ENCODE data around the gene TIAM2.
"Not testable (repeated sequence)": the region's sequence is repeated elsewhere in the genome, so short reads cannot be mapped to it uniquely, and the experiment has no call there.

The TIAM2 gene

DNA sequence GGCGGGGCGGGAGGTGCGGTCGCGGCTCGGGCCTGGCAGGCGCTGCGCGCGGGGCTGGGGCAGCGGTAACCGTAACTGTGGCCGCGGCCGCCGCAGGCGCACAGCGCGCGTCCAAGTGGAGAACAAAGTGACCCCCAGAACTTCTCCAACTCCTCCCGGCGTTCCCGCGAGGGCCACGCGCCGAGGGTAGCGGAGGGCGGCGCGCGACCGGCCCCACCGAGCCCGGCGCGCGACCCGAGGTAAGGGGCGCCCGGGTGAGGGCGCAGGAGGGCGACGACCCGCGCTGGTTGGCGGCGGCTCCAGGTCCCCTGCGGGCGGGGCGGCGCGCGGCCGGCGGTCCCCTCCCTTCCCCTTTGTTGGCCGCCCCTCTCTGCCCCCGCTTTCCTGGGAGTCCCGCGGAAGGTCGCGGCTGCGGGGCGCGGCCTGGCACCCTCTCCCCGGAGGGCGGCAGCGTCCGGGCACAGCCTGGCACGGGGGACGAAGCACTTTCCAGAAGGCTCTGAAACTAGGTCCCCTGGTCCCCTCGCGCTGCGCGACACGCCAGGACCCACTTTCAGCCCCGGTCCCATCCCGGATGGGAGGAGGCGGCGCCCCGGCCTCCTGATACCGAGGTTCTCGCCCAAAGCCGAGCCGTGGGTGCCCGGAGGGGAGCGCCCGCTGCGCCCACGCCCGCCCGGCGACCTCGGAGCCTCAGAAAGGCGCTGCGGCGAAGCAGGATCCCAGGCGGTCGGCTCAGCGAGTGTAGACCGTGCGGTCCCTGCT lies at the start of gene TIAM2:
TSS of gene TIAM2 (plus strand) at position 62 of the 762 bp plus-strand sequence. CDS start 133,909 bp downstream, outside the sequence.
- DNase-seq (ENCODE audit: low spot score), result peak; percentile 54

DNA sequence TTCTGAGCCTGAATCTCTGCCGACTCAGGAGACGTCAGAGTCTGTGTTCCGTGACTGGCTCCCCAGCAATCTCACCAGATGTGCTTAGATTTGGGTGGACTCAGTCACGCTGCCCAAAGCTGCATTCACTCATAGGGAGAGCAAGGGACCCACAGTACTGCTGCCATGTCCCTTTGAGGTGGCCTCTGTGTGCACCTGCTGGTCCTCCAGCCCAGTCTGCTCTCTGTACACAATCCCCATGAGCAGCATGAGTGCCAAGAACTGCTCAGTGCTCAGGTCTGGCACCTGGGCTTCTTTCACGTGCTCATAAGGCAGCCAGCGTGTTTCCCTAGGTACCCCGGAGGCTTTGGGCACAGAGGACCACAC lies 44.2 kb upstream of the TIAM2 start:
- no peak for DNase-seq (ENCODE audit: low spot score)

DNA sequence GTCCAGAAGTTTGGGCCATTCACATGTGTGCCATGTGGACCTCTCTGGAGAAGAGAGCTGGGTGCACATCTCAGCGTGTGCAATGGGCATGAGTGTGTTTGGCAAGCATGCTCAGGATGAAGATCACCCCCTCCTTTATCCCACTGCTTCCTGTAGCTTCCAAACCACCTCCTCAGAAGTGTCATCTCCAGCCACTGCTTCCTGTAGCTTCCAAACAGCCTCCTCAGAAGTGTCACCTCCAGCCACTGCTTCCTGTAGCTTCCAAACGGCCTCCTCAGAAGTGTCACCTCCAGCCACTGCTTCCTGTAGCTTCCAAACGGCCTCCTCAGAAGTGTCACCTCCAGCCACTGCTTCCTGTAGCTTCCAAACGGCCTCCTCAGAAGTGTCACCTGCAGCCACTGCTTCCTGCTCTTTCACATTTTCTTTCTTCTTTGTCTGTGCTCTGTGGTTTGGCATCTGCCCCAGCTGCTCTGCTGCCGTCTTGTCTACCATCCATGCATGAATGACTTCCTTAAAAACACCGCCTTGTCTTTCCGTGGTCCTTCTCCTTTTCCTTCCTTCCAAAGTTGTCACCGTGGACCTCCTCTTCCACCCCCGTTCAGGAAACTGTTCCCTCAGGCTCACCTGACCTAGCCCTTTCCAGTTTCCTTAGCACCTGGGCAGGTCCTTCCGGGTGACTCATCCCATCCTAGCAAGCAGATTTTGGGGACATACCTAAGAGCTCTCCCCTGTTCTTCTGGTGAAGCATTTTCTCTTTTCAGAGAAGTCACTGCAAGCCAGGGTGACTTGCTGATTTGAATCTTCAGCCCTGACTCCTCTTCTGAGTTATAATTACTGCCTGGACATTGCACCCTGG lies 43.5 kb upstream of the TIAM2 start:
- no peak for DNase-seq (ENCODE audit: low spot score)

DNA sequence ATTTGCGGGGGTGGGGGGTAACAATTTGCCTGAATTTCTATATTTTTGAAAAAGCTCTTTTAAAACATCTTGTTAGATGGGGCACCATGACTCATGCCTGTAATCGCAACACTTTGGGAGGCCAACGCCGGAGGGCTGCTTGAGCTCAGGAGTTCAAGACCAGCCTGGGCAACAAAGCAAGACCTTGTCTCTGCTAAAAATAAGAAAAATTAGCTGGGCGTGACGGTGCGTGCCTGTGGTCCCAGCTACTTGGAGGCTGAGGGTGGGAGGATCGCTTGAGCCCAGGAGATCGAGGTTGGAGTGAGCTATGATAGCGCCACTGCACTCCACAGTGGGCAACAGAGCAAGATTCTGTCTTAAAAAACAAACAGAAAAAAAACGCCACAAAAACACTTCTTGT lies 41.5 kb upstream of the TIAM2 start:
- no peak for DNase-seq (ENCODE audit: low spot score)

DNA sequence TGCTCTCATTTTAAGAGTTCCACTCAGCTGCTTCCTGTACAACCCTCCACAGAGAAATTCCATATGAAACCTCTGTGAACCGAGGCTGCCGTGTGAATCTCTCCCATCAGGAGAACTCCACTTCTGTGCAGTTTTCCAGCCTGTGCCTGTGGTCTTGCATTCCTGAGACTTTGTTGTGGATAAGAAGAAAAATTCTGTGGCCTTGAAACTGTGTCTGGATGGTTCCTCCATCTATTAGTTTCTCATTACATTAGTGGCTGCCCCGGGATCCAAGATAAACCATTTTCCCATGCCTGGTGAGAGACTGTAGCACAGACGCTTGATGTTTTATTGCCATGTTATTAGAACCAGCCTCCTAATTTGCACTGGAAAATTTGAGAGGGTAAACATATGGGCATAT lies 40.8 kb upstream of the TIAM2 start:
- no peak for DNase-seq (ENCODE audit: low spot score)

DNA sequence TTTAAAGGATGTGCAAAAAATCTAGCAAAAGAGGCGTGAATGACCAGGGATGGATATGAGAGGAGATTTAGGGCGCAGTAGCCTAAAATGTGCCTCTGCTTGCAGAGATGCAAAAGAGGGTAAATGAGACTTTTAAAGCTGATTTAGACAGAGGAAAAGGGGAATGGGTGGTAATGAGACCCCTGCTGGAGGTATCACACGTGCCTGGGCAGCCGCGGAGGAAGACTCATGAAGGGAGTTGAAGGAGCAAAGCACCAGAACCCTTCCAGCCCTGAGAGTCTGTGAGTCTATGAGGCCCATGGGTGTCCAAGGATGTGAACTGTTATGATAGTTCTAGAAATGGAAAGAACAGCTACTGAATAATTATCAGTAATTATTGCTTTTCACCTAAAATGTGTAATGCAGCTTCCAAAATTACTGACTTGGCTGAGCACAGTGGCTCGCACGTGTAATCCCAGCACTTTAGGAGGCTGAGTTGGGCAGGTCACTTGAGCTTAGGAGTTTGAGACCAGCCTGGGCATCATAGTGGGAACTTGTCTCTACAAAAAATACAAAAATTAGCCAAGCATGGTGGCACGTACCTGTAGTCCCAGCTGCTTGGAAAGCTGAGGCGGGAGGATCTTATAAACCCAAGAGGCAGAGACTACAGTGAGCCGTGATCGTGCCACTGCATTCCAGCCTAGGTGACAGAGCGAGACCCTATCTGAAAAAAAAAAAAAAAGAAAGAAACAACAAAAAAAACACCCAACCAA lies 38.2 kb upstream of the TIAM2 start:
- no peak for DNase-seq (ENCODE audit: low spot score)

DNA sequence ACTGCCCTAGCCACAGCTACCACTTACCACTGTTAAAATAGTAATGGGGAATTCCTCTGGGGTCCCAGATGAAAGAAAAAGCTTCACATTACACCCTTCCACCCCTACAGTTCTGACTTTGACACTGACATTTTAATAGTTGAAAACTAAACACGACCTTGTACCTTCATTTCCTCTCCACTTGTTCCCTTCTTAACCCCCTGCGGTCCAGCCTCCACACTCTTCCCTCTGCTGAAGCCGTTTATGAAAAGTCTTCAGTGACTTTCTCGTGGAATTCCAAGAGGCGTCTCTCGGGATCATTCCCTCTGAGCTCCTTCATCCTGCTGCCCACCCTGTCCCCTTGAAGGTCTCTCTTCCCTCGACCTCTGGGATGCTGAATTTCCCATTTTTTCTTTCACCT lies 36.6 kb upstream of the TIAM2 start:
- DNase-seq (ENCODE audit: low spot score), result no peak

DNA sequence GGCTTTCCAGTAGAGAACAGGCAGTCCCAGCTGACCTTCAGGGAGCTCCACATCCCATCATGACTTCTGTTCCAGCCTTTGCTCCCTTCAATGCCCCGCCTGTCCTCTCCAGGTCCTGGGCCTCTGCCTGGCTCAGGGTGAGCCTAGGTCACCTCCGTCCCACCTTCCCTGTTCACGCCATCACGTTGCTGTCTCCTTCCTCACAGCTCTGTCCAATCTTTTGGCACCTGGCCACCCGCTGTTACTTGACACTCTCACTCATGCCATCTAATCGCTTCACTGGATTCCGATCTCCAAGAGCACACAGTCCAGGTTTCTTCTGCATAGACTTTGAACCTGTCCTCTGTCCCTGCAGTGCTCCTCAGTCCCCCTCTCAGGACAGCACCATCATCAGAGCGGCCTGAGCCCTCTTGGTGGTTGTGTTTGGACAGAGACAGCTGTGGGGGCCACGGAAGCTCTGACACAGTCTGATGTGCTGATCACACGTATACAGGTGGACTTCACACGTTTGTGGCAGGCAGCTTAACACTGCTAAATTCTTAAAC lies 34.7 kb upstream of the TIAM2 start:
- DNase-seq (ENCODE audit: low spot score), result no peak

DNA sequence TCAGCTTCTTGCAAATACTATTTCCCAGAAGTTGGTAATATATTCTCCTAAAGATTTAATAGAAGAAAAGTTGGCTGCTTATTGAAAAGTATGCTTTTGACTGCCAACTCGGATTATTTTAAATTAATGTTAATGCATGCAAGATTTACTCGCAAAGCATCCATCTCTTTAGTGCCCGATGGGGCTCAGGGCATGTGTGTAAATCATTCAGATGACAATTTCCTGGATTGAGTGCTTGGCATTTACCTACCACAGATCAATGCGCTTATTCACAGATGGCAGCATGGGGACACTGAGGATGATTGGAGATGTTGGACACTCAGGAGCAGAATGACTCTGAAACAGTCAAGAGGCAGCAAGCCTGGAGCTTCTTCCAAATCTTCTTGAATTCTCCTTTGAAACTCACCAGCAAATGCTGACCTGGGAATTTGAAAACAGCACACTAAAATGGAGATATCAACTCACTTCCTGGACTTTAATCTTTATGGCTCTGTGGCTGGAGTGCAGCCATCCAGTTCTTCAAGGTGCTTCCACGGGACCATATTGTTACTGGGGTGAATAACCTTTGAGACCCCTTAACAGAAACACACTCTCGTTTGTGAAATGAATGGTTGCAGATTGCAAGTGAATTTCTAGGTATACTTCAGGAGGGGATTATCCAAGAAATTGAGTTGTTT lies 34.1 kb upstream of the TIAM2 start:
- no peak for DNase-seq (ENCODE audit: low spot score)

DNA sequence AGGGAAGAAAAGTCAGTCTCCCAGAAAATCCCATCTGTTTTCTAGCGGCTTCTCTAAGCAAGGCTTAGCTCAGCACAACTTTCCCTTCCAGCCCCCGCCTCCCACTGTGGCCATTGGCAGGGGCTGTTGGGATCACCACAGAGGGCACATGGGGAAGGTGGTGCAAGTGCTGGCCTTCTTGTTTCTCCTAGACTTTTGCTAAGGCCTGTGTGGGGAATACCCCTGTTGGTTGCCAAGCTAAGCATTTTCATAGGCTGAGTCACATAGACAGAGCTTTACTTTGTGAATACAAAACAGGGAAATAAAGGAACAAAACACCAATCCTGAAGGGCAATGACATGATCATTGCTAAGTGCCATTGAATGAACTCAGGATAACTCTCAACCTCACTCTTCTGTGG lies 32.4 kb upstream of the TIAM2 start:
- peak; percentile 78 for DNase-seq (ENCODE audit: low spot score)

DNA sequence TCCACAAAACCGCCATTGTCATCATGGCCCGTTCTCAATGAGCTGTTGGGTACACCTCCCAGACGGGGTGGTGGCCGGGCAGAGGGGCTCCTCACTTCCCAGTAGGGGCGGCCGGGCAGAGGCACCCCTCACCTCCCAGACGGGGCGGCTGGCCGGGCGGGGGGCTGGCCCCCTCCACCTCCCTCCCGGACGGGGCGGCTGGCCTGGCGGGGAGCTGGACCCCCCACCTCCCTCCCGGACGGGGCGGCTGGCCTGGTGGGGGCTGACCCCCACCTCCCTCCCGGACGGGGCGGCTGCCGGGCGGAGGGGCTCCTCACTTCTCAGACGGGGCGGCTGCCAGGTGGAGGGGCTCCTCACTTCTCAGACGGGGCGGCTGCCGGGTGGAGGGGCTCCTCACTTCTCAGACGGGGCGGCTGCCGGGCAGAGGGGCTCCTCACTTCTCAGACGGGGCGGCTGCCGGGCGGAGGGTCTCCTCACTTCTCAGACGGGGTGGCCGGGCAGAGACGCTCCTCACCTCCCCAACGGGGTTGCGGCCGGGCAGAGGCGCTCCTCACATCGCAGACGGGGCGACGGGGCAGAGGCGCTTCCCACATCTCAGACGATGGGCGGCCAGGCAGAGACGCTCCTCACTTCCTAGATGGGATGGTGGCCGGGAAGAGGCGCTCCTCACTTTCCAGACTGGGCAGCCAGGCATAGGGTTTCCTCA lies 28.9 kb upstream of the TIAM2 start:
- not testable (repeated sequence) for DNase-seq (ENCODE audit: low spot score)

DNA sequence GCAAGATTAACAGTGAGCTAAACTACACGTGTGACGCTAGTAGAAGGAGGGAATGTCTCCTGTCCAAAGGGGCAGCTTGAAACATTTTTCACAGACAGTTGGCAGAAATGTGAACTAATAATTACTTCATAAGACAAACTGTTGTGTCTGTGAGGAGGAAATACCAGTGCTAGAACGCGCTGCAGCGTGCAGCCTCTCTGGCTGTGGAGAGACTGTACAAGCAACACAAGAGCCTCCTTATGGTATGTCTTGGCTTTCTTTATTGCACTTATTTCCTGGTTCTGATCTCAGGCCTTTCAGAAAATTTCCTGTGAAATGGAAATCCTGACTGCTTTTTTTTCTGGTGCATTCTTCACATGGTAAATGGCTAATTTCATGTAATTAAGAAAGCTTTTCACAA lies 25.3 kb upstream of the TIAM2 start:
- no peak for DNase-seq (ENCODE audit: low spot score)

DNA sequence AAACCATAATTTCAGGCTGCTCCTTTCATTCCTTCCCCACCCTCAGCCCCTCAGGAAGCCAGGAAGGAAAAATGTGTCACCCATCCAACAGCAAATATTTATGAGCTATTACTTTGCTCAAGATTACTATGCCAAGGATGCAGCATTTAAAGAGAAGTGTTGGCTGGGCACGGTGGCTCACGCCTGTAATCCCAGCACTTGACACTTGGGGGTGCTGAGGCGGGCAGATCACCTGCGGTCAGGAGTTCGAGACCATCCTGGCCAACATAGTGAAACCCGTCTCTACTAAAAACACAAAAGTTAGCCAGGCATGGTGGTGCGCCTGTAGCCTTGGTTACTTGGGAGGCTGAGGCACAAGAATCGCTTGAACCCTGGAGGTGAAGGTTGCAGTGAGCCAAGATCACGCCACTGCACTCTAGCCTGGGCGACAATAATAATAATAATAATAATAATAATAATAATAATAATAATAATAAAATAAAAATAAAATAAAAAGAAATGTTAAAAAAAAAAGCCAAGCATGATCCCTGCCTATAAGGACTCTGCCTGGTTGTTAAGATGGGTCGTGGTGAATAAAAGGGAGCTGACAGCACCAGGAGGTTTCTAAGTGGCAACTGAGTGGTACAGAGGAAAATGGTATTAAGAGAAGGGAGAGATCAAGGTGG lies 20.5 kb upstream of the TIAM2 start:
- no peak for DNase-seq (ENCODE audit: low spot score)

DNA sequence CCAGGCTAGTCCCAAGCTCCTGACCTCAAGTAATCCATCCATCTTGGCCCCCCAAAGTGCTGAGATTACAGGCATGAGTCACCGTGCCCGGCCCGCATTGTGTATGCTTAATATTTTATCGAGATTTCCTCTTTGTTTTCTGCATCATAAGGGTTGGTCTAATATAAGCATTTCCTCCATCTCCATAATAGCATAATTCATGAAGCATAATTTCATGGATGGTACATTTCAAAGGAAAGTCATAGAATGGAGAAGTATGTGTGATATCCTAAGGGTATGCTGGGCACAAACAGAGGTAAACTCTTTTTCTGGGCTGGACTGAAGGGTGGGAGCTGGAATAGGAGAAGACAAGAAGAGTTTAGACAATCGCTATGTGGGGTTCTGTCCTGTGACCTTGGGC lies 17.5 kb upstream of the TIAM2 start:
- DNase-seq (ENCODE audit: low spot score), result no peak

DNA sequence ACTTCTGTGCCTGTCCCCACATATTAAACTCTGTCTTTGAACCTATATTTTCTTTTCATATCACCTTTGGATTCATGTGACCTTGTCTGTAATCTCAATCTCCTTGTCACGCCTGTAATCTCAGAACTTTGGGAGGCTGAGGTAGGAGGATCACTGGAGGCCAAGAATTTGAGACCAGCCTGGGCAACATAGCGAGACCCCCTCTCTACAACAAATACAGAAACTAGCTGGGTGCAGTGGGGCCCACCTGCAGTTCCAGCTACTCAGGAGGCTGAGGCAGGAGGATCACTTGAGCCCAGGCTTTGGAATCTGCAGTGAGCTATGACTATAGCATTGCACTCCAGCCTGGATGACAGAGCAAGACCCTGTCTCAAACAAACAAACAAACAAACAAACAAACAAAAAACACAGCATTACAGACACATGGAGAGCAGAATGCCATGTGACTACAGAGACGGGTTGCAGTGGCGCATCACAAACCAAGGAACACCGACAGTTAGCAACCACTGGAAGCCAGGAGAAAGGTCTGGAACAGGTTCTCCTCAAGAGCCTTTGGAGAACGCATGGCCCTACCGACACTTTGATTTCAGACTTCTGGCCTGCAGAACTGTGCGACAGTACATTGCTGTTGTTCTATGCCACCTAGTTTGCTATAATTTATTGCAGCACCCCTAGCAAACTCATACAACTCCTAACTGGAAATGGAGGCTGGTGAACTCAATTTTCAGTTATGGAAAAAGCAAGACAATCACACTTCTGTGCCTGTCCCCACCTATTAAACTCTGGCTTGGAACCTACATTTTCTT lies 14.6 kb upstream of the TIAM2 start:
- DNase-seq (ENCODE audit: low spot score), result no peak

DNA sequence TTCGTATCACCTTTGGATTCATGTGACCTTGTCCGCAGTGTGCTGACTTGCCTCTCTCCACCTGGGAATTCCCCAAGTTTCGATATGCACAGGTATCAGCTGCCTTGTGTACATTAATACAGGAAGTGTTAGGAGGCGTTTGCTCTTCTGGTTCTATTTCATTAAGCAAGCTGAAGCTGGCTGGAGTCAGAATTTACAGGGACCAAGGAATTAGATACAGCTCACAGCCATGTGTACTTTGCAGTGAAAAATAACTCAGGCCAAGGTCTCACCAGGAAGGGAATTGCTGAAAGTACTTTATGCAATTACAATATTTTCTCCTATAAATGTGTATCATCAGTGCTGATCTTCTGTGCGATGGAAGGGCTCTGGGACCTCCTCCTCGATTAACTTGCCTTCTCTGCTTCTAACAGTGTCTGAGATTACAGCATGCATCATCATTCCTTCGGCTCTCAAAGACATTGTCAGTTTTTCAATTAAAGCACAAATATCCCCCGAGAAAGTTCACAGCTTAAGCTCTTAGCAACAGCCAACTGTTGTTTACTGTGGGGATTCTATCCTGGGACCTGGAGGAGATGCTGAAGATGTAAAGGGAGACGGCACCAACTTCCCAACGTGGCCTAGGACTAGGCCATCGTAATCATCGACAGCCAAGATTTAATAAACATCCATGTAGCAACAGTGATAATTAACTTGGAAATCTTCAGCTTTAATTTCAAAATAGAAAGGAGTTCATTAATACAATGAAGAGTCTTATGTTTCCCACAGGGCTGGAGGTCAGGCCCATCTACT lies 13.8 kb upstream of the TIAM2 start:
- no peak for DNase-seq (ENCODE audit: low spot score)

DNA sequence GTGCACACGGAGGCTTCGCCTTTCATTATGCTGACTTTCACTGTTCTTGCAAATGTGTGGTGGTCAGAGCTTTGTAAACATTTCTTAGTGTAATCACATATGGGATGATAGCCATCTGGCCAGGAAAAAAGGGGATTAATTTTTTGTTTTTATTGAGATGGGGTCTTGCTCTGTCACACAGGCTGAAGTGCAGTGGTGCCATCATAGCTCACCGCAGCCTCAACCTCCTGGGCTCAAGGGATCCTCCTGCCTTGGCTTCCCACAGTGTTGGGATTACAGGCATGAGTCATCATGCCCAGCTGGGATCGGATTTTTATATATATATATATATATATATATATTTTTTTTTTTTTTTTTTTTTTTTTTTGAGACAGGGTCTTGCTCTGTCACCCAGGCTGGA lies 11.0 kb upstream of the TIAM2 start:
- DNase-seq (ENCODE audit: low spot score), result no peak

DNA sequence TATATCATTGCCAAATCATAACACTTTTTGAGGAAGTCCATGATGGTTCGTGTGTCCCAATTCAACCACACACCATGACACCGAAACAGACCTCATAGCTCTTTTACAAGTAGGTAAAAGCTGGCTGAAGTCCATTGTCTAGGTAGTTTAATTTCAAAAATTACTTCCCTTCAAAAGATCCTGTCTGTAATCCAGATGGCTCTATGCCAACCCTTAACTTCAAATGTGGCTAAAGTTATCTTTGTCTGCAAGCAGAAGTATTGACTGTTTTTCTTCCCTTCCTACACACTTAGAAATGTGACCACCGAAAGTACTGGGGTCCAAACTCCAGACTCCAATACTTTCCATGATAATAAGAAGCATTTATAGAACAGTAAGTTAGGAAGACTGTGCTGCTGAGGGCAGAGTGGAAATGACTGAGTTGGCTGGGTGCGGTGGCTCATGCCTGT lies 8.3 kb upstream of the TIAM2 start:
- DNase-seq (ENCODE audit: low spot score), result no peak

DNA sequence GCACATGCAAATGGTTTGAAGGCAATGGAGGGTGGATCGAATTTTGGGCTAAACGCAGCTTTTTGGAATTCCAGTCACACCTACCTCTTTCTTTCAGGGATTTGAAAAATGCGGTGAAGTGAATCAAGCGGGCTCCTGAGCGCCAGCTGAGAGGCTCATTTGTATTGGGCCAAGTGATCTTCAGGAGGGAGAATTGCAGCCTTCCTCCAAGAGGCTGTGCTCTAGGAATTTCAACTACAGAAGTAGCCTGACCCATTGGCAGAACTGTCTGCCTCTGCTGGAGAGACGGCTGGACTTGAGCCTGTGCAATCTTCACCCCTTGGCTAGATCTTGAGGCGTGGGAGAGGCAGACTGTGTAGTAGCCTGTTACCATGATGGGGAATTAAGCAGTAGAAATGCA lies 5.7 kb upstream of the TIAM2 start:
- no peak for DNase-seq (ENCODE audit: low spot score)
